Colon (tissue), 2 donors: ENCODE results near the gene VTA1.

Experiments
- FAIRE-seq: peaks from 2 replicates; lab custom pipeline; 2012; peaks lifted over from hg19 to GRCh38; lab: Jason Lieb, UNC
- donor health status: control.
- donor health status: control.

VTA1 gene

GRCh38 chr6:142271476-142271875 is 124.4 kb downstream of the VTA1 start:
- FAIRE-seq, result no peak
